K562 (cell line): Measurements from ENCODE around the gene G6PC3. TPM values are rescaled to one million over a fixed set of nuclear protein-coding genes. Genes with fewer than 3 reads are reported as not detected.

Experiments
- ATF7 ChIP-seq: fragments of 450-650 bp; IDR thresholded peaks from 2 replicates; pipeline ENCODE4 v1.7.1; 2014; ENCODE audit warnings: mild to moderate bottlenecking, moderate library complexity
- BHLHE40 ChIP-seq: IDR thresholded peaks from 2 replicates; pipeline ENCODE4 v1.6.1; 2011; ENCODE audit warnings: low read length, improper control_type of control experiment
- CBX8 ChIP-seq: fragments of 200-600 bp; sonication (generic); IDR thresholded peaks from 2 replicates; pipeline ENCODE4 v1.6.1; 2012; ENCODE audit warnings: borderline replicate concordance, mixed run types, low read depth, mild to moderate bottlenecking, moderate library complexity, mixed read lengths, low read length, control low read depth, inconsistent platforms; ENCODE audit not compliant: poor library complexity, severe bottlenecking; ENCODE audit errors: extremely low read depth
- EP400 ChIP-seq: fragments of 450-650 bp; IDR thresholded peaks from 2 replicates; pipeline ENCODE4 v1.6.1; 2017; ENCODE audit warnings: antibody characterized with exemption, mild to moderate bottlenecking, moderate library complexity
- FOSL1 ChIP-seq: fragments of 200-800 bp; sonication (Bioruptor generic); conservative IDR thresholded peaks from 2 replicates; pipeline ENCODE4 v1.6.1; 2016; ENCODE audit warnings: missing genetic modification characterization, missing compliant biosample characterization
- FUS ChIP-seq: fragments of 200-400 bp; formaldehyde crosslinking; optimal IDR thresholded peaks from 2 replicates; pipeline ENCODE3; 2017; ENCODE audit warnings: low read depth, low read length
- GABPB2 ChIP-seq: fragments of 250-450 bp; sonication (Bioruptor Pico); conservative IDR thresholded peaks from 2 replicates; pipeline ENCODE4 v1.5.1; 2021; ENCODE audit warnings: mild to moderate bottlenecking
- GATAD2B ChIP-seq: fragments of 450-650 bp; IDR thresholded peaks from 2 replicates; pipeline ENCODE4 v1.6.1; 2017; ENCODE audit warnings: mild to moderate bottlenecking, borderline replicate concordance
- HIVEP1 ChIP-seq: fragments of 250-450 bp; sonication (Bioruptor Pico); IDR thresholded peaks from 2 replicates; pipeline ENCODE4 v1.4.0; 2020; ENCODE audit warnings: mild to moderate bottlenecking
- HLTF ChIP-seq: fragments of 450-650 bp; IDR thresholded peaks from 2 replicates; pipeline ENCODE4 v1.6.1; 2016
- KHSRP ChIP-seq: fragments of 450-650 bp; IDR thresholded peaks from 2 replicates; pipeline ENCODE4 v1.6.1; 2017
- MAX ChIP-seq: sonication (generic); formaldehyde crosslinking; IDR thresholded peaks from 2 replicates; pipeline ENCODE4 v1.9.0; 2022; ENCODE audit warnings: mild to moderate bottlenecking, missing genetic modification reagents
- MCM5 ChIP-seq: fragments of 450-650 bp; IDR thresholded peaks from 2 replicates; pipeline ENCODE4 v1.6.1; 2016; ENCODE audit warnings: low read depth
- MTA3 ChIP-seq: fragments of 450-650 bp; formaldehyde crosslinking; IDR thresholded peaks from 2 replicates; pipeline ENCODE4 v1.6.1; 2017; ENCODE audit warnings: mild to moderate bottlenecking, borderline replicate concordance
- NCOR1 ChIP-seq: fragments of 450-650 bp; IDR thresholded peaks from 2 replicates; pipeline ENCODE4 v1.6.1; 2016; ENCODE audit warnings: mild to moderate bottlenecking, moderate library complexity
- PHF20 ChIP-seq: fragments of 450-650 bp; IDR thresholded peaks from 2 replicates; pipeline ENCODE4 v1.6.1; 2018; ENCODE audit not compliant: partially characterized antibody
- PRDM10 ChIP-seq: fragments of 450-650 bp; IDR thresholded peaks from 2 replicates; pipeline ENCODE4 v1.6.1; 2018; ENCODE audit not compliant: partially characterized antibody
- PYGO2 ChIP-seq: fragments of 450-650 bp; IDR thresholded peaks from 2 replicates; pipeline ENCODE4 v1.6.1; 2016; ENCODE audit warnings: mild to moderate bottlenecking, missing genetic modification characterization, moderate library complexity, missing compliant biosample characterization
- SAP30 ChIP-seq: fragments of 200-600 bp; sonication (generic); IDR thresholded peaks from 2 replicates; pipeline ENCODE4 v1.6.1; 2012; ENCODE audit warnings: borderline replicate concordance, low read depth, mild to moderate bottlenecking, moderate library complexity, low read length, control low read depth, inconsistent platforms; ENCODE audit not compliant: insufficient read depth, poor library complexity, severe bottlenecking
- SMARCB1 ChIP-seq: IDR thresholded peaks from 2 replicates; pipeline ENCODE4 v1.6.1; 2011; ENCODE audit warnings: improper control_type of control experiment, low read depth; ENCODE audit not compliant: insufficient read length
- SMARCE1 ChIP-seq: fragments of 450-650 bp; IDR thresholded peaks from 2 replicates; pipeline ENCODE4 v1.7.1; 2016; ENCODE audit warnings: mild to moderate bottlenecking
- TGIF2 ChIP-seq: sonication (generic); formaldehyde crosslinking; IDR thresholded peaks from 2 replicates; pipeline ENCODE4 v1.8.1; 2022; ENCODE audit warnings: mild to moderate bottlenecking, missing genetic modification reagents, moderate library complexity
- ZNF224 ChIP-seq: sonication (generic); formaldehyde crosslinking; IDR thresholded peaks from 2 replicates; pipeline ENCODE4 v1.8.0; 2022; ENCODE audit warnings: mild to moderate bottlenecking, missing genetic modification reagents
- polyA plus RNA-seq, 8 experiments: library from polyadenylated mRNA; depleted of rRNA in 4 of 8; stranded (reverse) in 5 of 8; unstranded in 3 of 8; fragments of >200 nt; fragmentation: Nextera tagmentation in 2 of 8; fragmentation: Illumina TruSeq in 1 of 8; extraction: Ambion mirVana in 2 of 8; extraction: Trizol in 1 of 8; gene quantifications; 2 replicates each; pipeline versions ENCODE4 v1.2.1 to v1.2.3, GENCODE V29; 2011 to 2014; ENCODE audit warnings: inconsistent platforms in 1 of 8, missing spikeins in 1 of 8
- total RNA-seq, 7 experiments: library from RNA; depleted of rRNA in 6 of 7; stranded (reverse); fragments of >200 nt in 6 of 7; fragmentation: Illumina TruSeq in 2 of 7; extraction: Trizol in 2 of 7; gene quantifications; 2 replicates each; pipeline versions ENCODE4 v1.2.1 to v1.2.3, GENCODE V29; 2011 to 2021; ENCODE audit warnings: low replicate concordance in 1 of 7

The G6PC3 gene
- total and polyA plus RNA-seq, 9 of the 15 experiments (the other 6 are each of a cell fraction or from before 2014, with no cell fraction given), result 10.4 to 57.8 (median 31.1) TPM

GRCh38 chr17:44122816-44123355, 52.4 kb downstream of the G6PC3 start (continued):
- TF ChIP-seq TGIF2 (0 out of 2 replicates have a peak, but pooled peaks have one; percentile 70), MCM5 (no peak), FUS (no peak), SAP30 (no peak), FOSL1 (tag) (no peak), HLTF (no peak), NCOR1 (no peak), ATF7 (no peak), MAX (CRISPR knock-in tag) (peak; percentile 49; the same call in 1 of the 2 replicates), MTA3 (no peak), SMARCE1 (no peak), GATAD2B (no peak), KHSRP (no peak), HIVEP1 (no peak), CBX8 (no peak), EP400 (no peak), GABPB2 (no peak), SMARCB1 (no peak), BHLHE40 (no peak), ZNF224 (no peak), PHF20 (no peak), PRDM10 (no peak), PYGO2 (tag) (no peak)
